ENCODE data around the gene RNF4. TPM values are rescaled to one million over a fixed set of nuclear protein-coding genes. Genes with fewer than 3 reads are reported as not detected.
"Not testable (repeated sequence)": the region's sequence is repeated elsewhere in the genome, so short reads cannot be mapped to it uniquely, and the experiment has no call there.

Gene RNF4
- total RNA-seq, 1 donor from 2014 or later = 44.1 TPM

DNA sequence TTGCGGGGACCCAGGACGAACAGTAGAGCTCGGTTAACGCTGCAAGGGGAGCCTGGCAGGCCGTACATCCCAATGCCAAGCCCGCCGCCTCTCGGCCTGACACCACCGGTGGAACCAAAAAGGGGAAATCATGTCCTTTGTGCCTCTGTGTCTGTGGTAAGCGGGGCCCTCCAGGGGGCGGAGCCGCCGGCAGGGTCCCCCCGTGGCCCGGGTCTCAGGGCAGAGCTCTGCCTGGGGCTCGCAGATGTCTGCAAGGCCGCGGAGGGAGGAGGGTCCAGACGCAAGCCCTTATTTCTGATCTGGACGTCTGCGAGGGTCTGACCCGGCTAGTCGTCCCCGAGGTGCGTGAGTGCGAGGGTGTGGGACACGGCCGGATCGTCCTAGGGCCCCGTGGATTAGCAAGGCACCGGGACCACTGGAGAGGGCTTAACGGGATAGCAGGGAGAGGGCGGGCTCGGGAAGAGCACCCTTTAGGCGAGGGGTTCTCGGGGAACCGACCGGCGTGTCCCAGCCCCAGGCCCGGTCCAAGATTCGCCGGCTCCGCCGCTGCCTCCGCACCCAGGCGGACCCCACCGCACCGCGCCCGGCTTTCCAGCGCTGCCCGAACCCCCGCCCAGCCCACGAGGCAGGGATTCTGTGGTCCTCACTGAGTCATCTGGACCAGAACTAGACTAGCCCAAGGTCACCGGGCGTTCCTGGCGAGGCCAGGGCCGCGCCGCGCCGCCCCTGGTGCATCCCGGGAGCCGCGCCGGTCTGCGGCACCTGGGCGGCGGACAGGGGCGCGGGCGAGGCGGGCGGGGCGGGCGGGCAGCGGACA, 66.7 kb downstream of the RNF4 start:
- peak; percentile 35 for DNase-seq

DNA sequence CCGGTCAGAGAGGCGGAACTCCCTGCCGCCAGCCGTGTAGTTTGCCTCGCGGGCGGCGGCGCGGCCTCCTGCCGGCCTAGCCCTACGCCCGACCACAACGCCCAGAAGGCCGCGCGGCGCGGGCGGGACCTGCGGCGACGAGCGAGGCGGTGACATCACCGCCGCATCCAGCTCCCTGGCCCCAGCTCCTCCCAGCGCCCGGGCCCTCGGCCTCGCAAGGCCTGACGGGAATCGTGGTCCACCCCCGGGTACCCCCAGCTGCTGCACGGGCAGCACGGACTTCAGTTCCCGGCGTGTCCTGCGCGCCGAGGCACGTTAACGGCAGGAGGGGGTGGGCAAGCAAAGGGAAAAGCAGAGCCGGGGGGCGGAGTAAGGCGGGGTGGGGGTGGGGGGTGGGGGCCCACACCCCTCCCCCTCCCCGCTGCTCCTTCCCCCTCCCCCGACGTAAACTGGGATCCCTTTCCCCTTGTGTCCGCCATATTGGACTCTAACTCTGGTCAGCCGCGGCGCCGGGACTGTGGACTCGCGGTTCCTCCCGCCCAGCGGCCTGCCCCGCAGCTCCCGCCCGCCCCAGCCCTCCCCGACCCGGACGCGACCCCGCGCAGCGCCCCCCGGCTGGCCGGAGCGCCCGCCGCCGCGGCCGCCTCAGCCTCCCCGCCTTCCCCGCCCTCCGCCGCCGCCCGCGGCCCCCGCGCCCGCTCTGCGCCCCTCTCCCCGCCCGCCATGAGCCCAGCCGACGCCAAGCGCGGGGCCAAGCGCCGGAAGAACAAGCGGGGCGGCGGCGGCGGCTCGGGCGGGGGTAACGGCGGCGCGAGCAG, 67.5 kb downstream of the RNF4 start, which contains the start of gene FAM193A:
Gene FAM193A, plus strand, starts transcription at position 455 of the 818 bp plus-strand sequence. Its CDS starts 269 bp downstream, at position 724.
- DNase-seq = peak; percentile 99

GRCh38 chr4:2537011-2537830, 68.3 kb downstream of the RNF4 start:
- no peak for DNase-seq

GRCh38 chr4:2543580-2544191, 74.8 kb downstream of the RNF4 start:
- not testable (repeated sequence) for DNase-seq

GRCh38 chr4:2545321-2546013, 76.6 kb downstream of the RNF4 start:
- DNase-seq = no peak

GRCh38 chr4:2546286-2546823, 77.4 kb downstream of the RNF4 start:
- no peak for DNase-seq

GRCh38 chr4:2546961-2547691, 78.2 kb downstream of the RNF4 start:
- not testable (repeated sequence) for DNase-seq

GRCh38 chr4:2551118-2551517, 82.2 kb downstream of the RNF4 start:
- no peak for DNase-seq

GRCh38 chr4:2552806-2553205, 83.9 kb downstream of the RNF4 start:
- no peak for DNase-seq

GRCh38 chr4:2558301-2558700, 89.4 kb downstream of the RNF4 start:
- no peak for DNase-seq

GRCh38 chr4:2560167-2560566, 91.3 kb downstream of the RNF4 start:
- DNase-seq = no peak

Other genes with a start within 250 kb of the RNF4 start
- 14.5 TPM for gene HAUS3, start 227.0 kb upstream of the RNF4 start, total RNA-seq
- 4.2 TPM for gene POLN, start 227.0 kb upstream of the RNF4 start, total RNA-seq
- gene MXD4, start 207.0 kb upstream of the RNF4 start, total RNA-seq = 17.0 TPM
- gene ZFYVE28, start 50.5 kb upstream of the RNF4 start, total RNA-seq = 5.1 TPM
- gene CFAP99, start 50.2 kb upstream of the RNF4 start, total RNA-seq = not detected
- 19.3 TPM for gene FAM193A, start 67.5 kb downstream of the RNF4 start, total RNA-seq

Measured in skin of body (tissue), 2 donors.